T-helper 17 cell (primary cell): ENCODE data around the gene FAM222B. TPM values are rescaled to one million over a fixed set of nuclear protein-coding genes. Genes with fewer than 3 reads are reported as not detected.
A peak's percentile ranks its signal among the peaks of the same experiment; 100 is the strongest.

ENCODE experiments used
- ATAC-seq: fragments of 150-1000 bp; cut with Tn5 transposase; 2 replicates; pipeline ENCODE4 v1.10.0; 2021; ENCODE audit warnings: mild to moderate bottlenecking, moderate library complexity
- DNase-seq, 3 donors: peaks; one replicate each; pipeline versions ENCODE4 v3.0.0 to v3.0.0-alpha.2; 2020 to 2021
- H3K9me3 ChIP-seq: one replicate; pipeline ENCODE4 v1.7.0; 2013; ENCODE audit warnings: low read length, mild to moderate bottlenecking; ENCODE audit not compliant: control insufficient read depth, poor library complexity, severe bottlenecking
- H3K27ac Mint-ChIP-seq: one replicate; pipeline ENCODE4 v1.8.0; 2022; ENCODE audit warnings: mild to moderate bottlenecking, moderate library complexity, mixed read lengths
- H3K27me3 Mint-ChIP-seq: one replicate; pipeline ENCODE4 v1.8.0; 2022; ENCODE audit warnings: mixed read lengths
- H3K36me3 Mint-ChIP-seq: one replicate; pipeline ENCODE4 v1.8.0; 2022; ENCODE audit warnings: low read depth, mixed read lengths
- H3K4me1 Mint-ChIP-seq: one replicate; pipeline ENCODE4 v1.8.0; 2022; ENCODE audit warnings: mild to moderate bottlenecking, mixed read lengths
- H3K4me3 Mint-ChIP-seq: one replicate; pipeline ENCODE4 v1.8.0; 2022; ENCODE audit warnings: mild to moderate bottlenecking, moderate library complexity, mixed read lengths
- total RNA-seq, 4 donors: library from RNA in 2 of 4; stranded (reverse) in 2 of 4; gene quantifications; one replicate each; pipeline ENCODE4 v1.2.3 and lab custom pipeline; 2022 to 2026

The FAM222B gene
- total RNA-seq, 2 donors from 2014 or later = 18.3 to 22.6 TPM

- Mint-ChIP-seq H3K4me3 (peak overlapping the region; percentile 25), H3K27ac (no peak overlapping the region), H3K4me1 (peaks cover 10% of the 10 kb centered on the region), H3K36me3 (no peaks in the 10 kb centered on the region), H3K27me3 (no peaks in the 10 kb centered on the region)
- H3K9me3 ChIP-seq = no peaks in the 10 kb centered on the region
- DNase-seq = no peak
- no peak for ATAC-seq
Measured at GRCh38 chr17:28748852-28749515, 93.6 kb downstream of the FAM222B start.

GRCh38 chr17:28747801-28748750 lies 94.5 kb downstream of the FAM222B start:
- no peak overlapping the region for H3K4me3 Mint-ChIP-seq
- no peaks in the 10 kb centered on the region for H3K9me3 ChIP-seq
- H3K36me3 Mint-ChIP-seq = no peaks in the 10 kb centered on the region
- ATAC-seq (no peak), DNase-seq (no peak)
- H3K4me1 Mint-ChIP-seq = peaks cover 12% of the 10 kb centered on the region
- H3K27me3 Mint-ChIP-seq = no peaks in the 10 kb centered on the region
- peak overlapping the region; percentile 2 for H3K27ac Mint-ChIP-seq

GRCh38 chr17:28747051-28747691 lies 95.4 kb downstream of the FAM222B start:
- no peaks in the 10 kb centered on the region for H3K36me3 Mint-ChIP-seq
- no peak overlapping the region for H3K4me3 Mint-ChIP-seq
- H3K4me1 Mint-ChIP-seq = peaks cover 13% of the 10 kb centered on the region
- peak overlapping the region; percentile 86 for H3K27ac Mint-ChIP-seq
- H3K27me3 Mint-ChIP-seq = no peaks in the 10 kb centered on the region
- H3K9me3 ChIP-seq = no peaks in the 10 kb centered on the region
- ATAC-seq (no peak), DNase-seq (no peak)

- DNase-seq (no peak), ATAC-seq (no peak)
- H3K36me3 Mint-ChIP-seq = no peaks in the 10 kb centered on the region
- peak overlapping the region; percentile 89 for H3K4me3 Mint-ChIP-seq
- H3K27ac Mint-ChIP-seq = peak overlapping the region; percentile 86
- H3K9me3 ChIP-seq = no peaks in the 10 kb centered on the region
- no peaks in the 10 kb centered on the region for H3K27me3 Mint-ChIP-seq
- peaks cover 13% of the 10 kb centered on the region for H3K4me1 Mint-ChIP-seq
Measured at GRCh38 chr17:28746611-28747050, 96.0 kb downstream of the FAM222B start.

DNA sequence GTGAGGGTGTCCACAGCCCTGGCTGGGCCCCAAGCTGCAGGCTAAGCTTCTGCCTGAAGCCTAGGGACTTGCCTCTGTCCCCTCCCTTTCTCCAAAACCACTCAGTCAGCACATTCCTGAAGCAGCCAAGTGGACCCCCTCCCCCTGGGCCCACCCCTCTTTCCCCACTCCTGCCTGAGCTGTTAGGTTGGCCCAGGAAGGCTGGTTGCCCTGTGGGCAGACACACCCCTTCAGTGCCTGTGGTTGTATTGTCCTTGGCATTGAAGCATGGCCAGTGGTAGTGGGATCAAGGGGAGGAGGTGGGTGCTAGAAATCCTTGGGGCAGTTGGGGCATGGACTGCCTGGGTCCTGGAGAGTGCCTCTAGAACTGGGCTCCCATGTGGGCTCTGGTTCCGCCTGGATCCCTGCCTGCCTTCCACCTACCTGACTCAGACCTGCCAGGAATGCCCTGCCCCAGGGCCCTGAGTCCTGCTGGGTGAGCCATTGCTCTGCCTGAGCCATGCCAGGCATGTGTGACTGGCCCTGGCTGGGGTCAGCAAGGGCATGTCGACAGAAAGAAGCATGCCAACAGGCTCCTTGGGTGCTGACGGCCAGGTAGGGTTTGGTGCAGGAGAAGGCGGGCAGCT lies 96.7 kb downstream of the FAM222B start:
- Mint-ChIP-seq H3K36me3 (no peaks in the 10 kb centered on the region), H3K27me3 (no peaks in the 10 kb centered on the region), H3K27ac (peak overlapping the region; percentile 86), H3K4me1 (peaks cover 13% of the 10 kb centered on the region), H3K4me3 (peak overlapping the region; percentile 89)
- no peaks in the 10 kb centered on the region for H3K9me3 ChIP-seq
- ATAC-seq (no peak), DNase-seq (no peak)

DNA sequence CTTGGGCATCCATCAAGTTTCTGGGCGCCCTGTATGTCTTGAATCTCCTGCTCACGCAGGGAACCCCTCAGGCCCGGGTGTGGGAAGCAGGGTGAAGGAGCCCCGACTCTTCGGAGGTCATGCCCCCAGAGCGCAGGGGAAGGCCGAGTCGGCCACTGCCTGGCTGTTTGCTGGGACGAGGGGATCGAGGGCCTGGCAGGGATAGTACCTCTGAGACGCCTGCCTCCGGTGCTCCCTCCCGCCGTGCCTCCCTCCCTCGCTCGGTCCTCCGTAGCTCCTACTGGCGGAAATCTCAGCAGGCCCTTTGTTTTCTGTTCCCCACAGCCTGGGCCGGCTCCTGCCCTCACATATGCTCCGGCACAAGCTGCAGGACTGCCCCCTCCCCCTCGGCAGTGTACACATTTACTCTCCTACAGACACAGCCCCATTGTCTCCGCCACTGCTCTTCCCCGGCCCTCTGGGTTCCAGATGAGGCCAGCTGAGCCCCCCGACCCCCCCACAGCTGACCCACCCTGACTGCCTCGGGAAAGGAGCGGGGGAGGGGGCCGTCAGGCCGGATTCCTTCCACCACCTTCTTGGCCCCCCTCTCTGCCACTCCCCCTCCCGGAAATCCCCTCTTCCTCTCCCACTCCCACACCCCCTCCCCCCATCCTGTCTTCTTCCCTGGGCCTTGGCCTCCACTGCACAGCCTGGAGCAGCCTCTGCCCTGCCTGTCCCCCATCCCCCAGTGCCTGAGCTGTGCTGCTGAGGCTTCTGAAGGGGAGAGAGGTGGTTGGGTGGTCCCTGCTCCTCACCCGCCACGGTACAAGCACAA lies 97.4 kb downstream of the FAM222B start:
- peak overlapping the region; percentile 89 for H3K4me3 Mint-ChIP-seq
- no peaks in the 10 kb centered on the region for H3K36me3 Mint-ChIP-seq
- DNase-seq (no peak), ATAC-seq (peak; percentile 6)
- H3K27me3 Mint-ChIP-seq = no peaks in the 10 kb centered on the region
- H3K27ac Mint-ChIP-seq = peak overlapping the region; percentile 86
- no peaks in the 10 kb centered on the region for H3K9me3 ChIP-seq
- H3K4me1 Mint-ChIP-seq = peaks cover 13% of the 10 kb centered on the region

GRCh38 chr17:28744104-28744971 lies 98.3 kb downstream of the FAM222B start:
- Mint-ChIP-seq H3K4me3 (peak overlapping the region; percentile 89), H3K27ac (peak overlapping the region; percentile 86), H3K27me3 (no peaks in the 10 kb centered on the region), H3K4me1 (peaks cover 13% of the 10 kb centered on the region), H3K36me3 (no peaks in the 10 kb centered on the region)
- peak; percentile 53 for ATAC-seq
- no peaks in the 10 kb centered on the region for H3K9me3 ChIP-seq
- peak; percentile 44 to 56 (median 55) for DNase-seq

DNA sequence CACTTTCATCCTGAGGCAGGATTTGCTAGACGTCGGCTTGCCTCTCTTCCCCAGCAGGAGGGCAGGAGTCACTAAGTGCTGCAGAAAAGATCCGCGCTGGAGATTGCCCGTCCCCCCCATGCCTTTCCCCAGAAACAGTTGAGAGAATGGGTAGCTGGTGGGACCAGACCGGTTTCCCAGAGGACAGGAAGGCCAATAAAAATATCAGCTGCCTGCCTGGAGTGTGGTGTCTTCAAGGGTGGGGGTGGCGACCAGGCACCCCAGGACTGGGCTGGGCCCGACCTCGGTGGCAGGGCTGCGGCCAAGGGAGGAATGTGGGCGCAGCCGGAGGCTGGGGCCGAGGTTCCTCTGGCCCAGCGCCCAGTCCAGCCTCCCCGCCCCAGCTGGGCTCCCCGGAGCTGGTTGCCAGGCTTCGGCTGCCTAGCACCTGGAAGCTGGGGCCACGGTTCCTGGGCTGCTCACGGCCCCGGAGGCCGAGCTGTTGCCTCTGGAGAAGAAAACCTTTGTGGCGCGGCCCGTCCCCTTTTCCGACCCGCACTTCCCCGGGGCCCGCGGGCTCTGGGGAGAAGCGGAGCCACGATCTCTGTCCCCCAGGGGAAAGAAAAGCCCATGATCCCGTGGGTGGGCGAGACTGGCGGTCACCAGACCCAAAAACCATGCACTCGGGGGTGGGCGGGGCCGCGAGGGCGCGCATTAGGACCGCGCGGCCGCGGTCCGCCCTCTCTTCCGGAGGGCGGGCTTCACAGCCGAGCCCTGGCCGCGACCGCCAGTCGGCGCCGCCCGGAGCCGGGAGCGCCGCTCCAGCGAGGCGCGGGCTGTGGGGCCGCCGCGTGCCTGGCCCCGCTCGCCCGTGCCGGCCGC lies 99.1 kb downstream of the FAM222B start, which contains the start of gene TRAF4:
Gene TRAF4, plus strand, starts transcription at position 769 of the 861 bp plus-strand sequence. CDS start 102 bp downstream, outside the sequence.
- ATAC-seq = peak; percentile 88
- Mint-ChIP-seq H3K27me3 (no peaks in the 10 kb centered on the region), H3K4me3 (peak within 1 kb of the TSS; percentile 89), H3K4me1 (peaks cover 20% of the 10 kb centered on the region), H3K27ac (peak within 1 kb of the TSS; percentile 86), H3K36me3 (peaks cover under 1% of the 10 kb centered on the region)
- peak; percentile 60 to 80 (median 73) for DNase-seq
- H3K9me3 ChIP-seq = no peaks in the 10 kb centered on the region

DNA sequence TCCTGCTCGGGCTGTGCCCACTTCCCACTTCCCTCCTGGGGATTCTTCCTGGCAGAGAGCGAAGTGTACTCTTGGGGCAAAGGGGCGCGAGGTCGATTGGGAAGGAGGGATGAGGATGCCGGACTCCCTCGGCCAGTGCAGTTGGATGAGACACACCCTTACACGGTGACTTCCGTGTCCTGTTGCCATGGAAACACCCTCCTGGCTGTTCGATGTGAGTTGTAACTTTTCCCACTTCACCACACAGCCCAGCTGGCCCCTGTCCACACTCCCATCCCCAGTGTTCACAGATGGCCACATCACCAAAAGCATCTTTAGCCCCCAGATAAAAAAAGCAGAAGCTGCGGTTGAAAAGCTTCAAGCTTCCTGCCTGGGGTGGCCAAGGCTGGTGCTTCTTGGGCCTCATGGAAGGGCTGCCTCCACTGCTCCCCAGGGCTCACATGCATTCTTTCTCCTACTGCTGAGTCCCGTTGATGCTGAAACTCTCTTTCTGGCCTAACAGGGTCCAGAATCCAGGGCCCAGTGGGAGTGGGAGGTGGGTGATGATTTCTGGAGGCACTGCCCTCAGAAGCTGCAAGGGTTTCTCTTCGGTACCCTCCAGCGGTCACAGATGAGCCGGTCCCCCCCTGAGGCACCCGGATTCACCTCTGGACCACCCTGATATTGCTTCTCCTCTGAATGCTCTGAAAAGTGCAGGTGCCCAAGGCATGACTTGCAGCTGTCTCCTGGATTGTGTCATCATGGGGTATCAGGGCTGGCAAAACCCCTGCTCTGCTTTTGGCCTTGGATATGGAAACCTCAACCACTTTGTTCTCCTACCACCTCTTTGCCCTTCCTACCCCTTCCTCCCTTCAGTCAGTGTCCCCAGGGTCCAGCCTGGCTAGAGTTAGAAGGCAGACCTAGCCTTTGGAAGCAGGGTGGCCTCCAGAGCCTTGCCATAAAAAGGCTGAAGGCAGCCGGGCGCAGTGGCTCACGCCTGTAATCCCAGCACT lies 100.9 kb downstream of the FAM222B start:
- Mint-ChIP-seq H3K27me3 (no peaks in the 10 kb centered on the region), H3K27ac (peak overlapping the region; percentile 61), H3K36me3 (peaks cover 2% of the 10 kb centered on the region), H3K4me1 (peaks cover 24% of the 10 kb centered on the region), H3K4me3 (peak overlapping the region; percentile 5)
- ATAC-seq (no peak), DNase-seq (no peak)
- no peaks in the 10 kb centered on the region for H3K9me3 ChIP-seq
